SU-DHL-6 (cell line): Measurements from ENCODE around the gene RB1.

Experiments
- H2AFZ ChIP-seq: fragments of 200-600 bp; sonication (generic); 2 replicates; pipeline ENCODE4 v1.6.1; 2014; ENCODE audit warnings: low read depth, mild to moderate bottlenecking, moderate library complexity, mixed read lengths, antibody characterized with exemption, low read length; ENCODE audit not compliant: severe bottlenecking
- H3F3A ChIP-seq: fragments of 200-600 bp; shearing (Covaris generic); 2 replicates; pipeline ENCODE4 v1.6.0; 2016; ENCODE audit warnings: antibody characterized with exemption, mild to moderate bottlenecking; ENCODE audit not compliant: insufficient read depth
- H3K27ac ChIP-seq: fragments of 200-600 bp; sonication (generic); 2 replicates; pipeline ENCODE4 v1.5.1; 2016; ENCODE audit warnings: low read depth, mild to moderate bottlenecking, low read length, moderate library complexity, mixed read lengths
- H3K27me3 ChIP-seq: fragments of 200-600 bp; sonication (generic), shearing (Covaris generic); 2 replicates; pipeline ENCODE4 v1.6.0; 2014; ENCODE audit warnings: mild to moderate bottlenecking, low read length
- H3K36me3 ChIP-seq: fragments of 200-600 bp; sonication (generic); 2 replicates; pipeline ENCODE4 v1.6.1; 2014; ENCODE audit warnings: mild to moderate bottlenecking, low read length, mixed read lengths
- H3K4me2 ChIP-seq: fragments of 300-600, 200-600 bp; shearing (Covaris generic), sonication (generic); 2 replicates; pipeline ENCODE4 v1.6.0; 2014; ENCODE audit warnings: low read length, low read depth, mild to moderate bottlenecking; ENCODE audit not compliant: poor library complexity, severe bottlenecking
- H3K4me3 ChIP-seq: fragments of 200-600 bp; sonication (generic); 2 replicates; pipeline ENCODE4 v1.5.1; 2014; ENCODE audit warnings: antibody characterized with exemption, low read length, mild to moderate bottlenecking, mixed read lengths; ENCODE audit not compliant: insufficient read depth, poor library complexity, severe bottlenecking
- H3K79me2 ChIP-seq: fragments of 200-600 bp; sonication (generic); 2 replicates; pipeline ENCODE4 v1.6.1; 2014; ENCODE audit warnings: mild to moderate bottlenecking, low read length, moderate library complexity; ENCODE audit not compliant: insufficient read depth
- H3K9ac ChIP-seq: fragments of 200-600 bp; sonication (generic); 2 replicates; pipeline ENCODE4 v1.7.0; 2014; ENCODE audit warnings: mild to moderate bottlenecking, low read length
- H3K9me2 ChIP-seq: fragments of 200-600 bp; sonication (generic); replicated peaks from 2 replicates; pipeline ENCODE4 v1.6.1; 2014; ENCODE audit warnings: low read length; ENCODE audit not compliant: insufficient read depth
- H3K9me3 ChIP-seq: fragments of 200-600 bp; sonication (generic); 2 replicates; pipeline ENCODE4 v1.6.1; 2014; ENCODE audit warnings: low read length, mixed read lengths; ENCODE audit not compliant: insufficient read depth
- H4K20me1 ChIP-seq: fragments of 200-600 bp; sonication (generic); 2 replicates; pipeline ENCODE4 v1.6.1; 2014; ENCODE audit warnings: low read depth, mild to moderate bottlenecking, antibody characterized with exemption, low read length, moderate library complexity, mixed read lengths
- EZH2phosphoT487 ChIP-seq: fragments of 200-600 bp; sonication (generic), shearing (Covaris generic); conservative IDR thresholded peaks from 2 replicates; pipeline ENCODE4 v1.6.1; 2018; ENCODE audit warnings: mild to moderate bottlenecking, antibody characterized with exemption, low read length, moderate library complexity, mixed read lengths
- TF ChIP-seq, protein P1 (sequence below): fragments of 200-600 bp; sonication (generic); IDR thresholded peaks from one replicate; pipeline ENCODE4 v1.5.1; 2017; ENCODE audit warnings: antibody characterized with exemption, mild to moderate bottlenecking, low read length, moderate library complexity; ENCODE audit not compliant: insufficient read depth, poor library complexity, severe bottlenecking

RB1 gene

DNA sequence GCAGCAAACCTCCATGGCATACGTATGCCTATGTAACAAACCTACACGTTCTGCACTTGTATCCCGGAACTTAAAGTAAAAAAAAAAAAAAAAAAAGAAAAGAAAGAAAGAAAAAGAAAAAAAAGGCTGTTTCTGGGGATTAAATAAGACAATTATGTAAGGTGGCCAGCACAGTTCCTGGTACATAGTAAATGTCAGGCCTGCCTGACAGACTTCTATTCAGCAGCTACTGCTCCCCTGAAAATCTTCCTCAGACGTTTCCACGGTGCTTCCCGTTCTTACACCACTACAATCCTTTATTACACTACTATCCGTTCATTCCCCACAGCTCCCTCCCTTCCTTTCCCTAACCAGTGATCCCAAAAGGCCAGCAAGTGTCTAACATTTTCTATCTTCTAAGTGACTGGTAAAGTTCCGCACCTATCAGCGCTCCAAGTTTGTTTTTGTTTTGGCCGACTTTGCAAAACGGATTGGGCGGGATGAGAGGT is 636 bp upstream of the RB1 start:
- peaks cover 16% of the 10 kb centered on the region; the same call in 1 of the 2 replicates for H4K20me1 ChIP-seq
- H3K4me3 ChIP-seq, result peak overlapping the region; percentile 76
- H3K27ac ChIP-seq, result peak overlapping the region; percentile 94
- no peaks in the 10 kb centered on the region for H3K9me2 ChIP-seq
- TF ChIP-seq, protein P1, sequence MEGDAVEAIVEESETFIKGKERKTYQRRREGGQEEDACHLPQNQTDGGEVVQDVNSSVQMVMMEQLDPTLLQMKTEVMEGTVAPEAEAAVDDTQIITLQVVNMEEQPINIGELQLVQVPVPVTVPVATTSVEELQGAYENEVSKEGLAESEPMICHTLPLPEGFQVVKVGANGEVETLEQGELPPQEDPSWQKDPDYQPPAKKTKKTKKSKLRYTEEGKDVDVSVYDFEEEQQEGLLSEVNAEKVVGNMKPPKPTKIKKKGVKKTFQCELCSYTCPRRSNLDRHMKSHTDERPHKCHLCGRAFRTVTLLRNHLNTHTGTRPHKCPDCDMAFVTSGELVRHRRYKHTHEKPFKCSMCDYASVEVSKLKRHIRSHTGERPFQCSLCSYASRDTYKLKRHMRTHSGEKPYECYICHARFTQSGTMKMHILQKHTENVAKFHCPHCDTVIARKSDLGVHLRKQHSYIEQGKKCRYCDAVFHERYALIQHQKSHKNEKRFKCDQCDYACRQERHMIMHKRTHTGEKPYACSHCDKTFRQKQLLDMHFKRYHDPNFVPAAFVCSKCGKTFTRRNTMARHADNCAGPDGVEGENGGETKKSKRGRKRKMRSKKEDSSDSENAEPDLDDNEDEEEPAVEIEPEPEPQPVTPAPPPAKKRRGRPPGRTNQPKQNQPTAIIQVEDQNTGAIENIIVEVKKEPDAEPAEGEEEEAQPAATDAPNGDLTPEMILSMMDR, result no peak
- TF ChIP-seq EZH2phosphoT487, result no peak
- H3K36me3 ChIP-seq, result peaks cover 15% of the 10 kb centered on the region; the same call in 1 of the 2 replicates
- no peaks in the 10 kb centered on the region for H3K27me3 ChIP-seq
- H3K9me3 ChIP-seq, result no peaks in the 10 kb centered on the region
- H2AFZ ChIP-seq, result peak overlapping the region; percentile 76
- H3K9ac ChIP-seq, result peak overlapping the region; percentile 85
- peaks cover 24% of the 10 kb centered on the region; the same call in 1 of the 2 replicates for H3F3A ChIP-seq
- peaks cover 42% of the 10 kb centered on the region for H3K79me2 ChIP-seq
- peak overlapping the region; percentile 100 for H3K4me2 ChIP-seq

DNA sequence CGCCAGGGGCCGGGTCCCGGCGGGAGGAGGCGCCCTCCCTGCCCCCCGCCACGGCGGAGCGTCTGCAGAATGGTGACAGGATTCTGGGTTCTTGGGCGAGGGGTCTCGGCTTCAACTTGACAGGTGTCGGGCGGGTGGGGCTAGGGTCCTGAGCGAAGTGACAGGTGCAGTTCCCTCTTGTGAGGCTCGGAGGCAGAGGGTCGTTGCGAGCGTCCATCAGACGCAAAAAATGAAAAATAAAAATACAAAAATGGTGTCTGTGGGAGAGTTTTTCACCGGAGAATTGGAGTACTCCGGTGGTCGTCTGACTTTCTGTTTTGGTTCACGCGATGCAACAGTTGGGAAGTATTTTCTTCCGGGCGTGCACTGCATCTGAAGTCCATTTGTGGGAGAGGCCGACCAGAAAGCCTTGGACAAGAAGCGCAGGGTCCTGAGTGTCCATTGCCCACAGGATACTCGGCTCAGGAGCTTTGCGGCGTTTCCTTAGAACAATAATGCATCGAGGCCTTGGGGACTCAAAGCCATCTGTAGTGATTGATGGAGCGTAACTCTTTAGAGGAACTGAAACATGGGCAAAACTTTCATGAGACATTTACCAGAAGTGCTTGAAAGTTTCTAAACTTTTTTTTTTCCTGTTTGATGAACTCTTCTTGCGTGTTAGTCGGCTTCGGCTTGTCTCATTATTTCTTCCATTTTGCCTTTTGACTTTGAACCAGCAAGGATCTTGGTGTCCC is 759 bp downstream of the RB1 start:
- TF ChIP-seq, protein P1, result no peak
- TF ChIP-seq EZH2phosphoT487, result no peak
- Histone ChIP-seq H3K9me3 (no peaks in the 10 kb centered on the region), H3K9me2 (no peaks in the 10 kb centered on the region), H3K27ac (peak overlapping the region; percentile 94), H3K36me3 (peaks cover 24% of the 10 kb centered on the region; the same call in 1 of the 2 replicates), H4K20me1 (peaks cover 20% of the 10 kb centered on the region), H3K9ac (peak overlapping the region; percentile 85), H3K4me3 (peak overlapping the region; percentile 76), H3K27me3 (no peaks in the 10 kb centered on the region), H3F3A (peaks cover 24% of the 10 kb centered on the region; the same call in 1 of the 2 replicates), H2AFZ (peak overlapping the region; percentile 76), H3K4me2 (peak overlapping the region; percentile 100), H3K79me2 (peaks cover 54% of the 10 kb centered on the region)

- H4K20me1 ChIP-seq, result peaks cover 20% of the 10 kb centered on the region; the same call in 1 of the 2 replicates
- no peak for TF ChIP-seq EZH2phosphoT487
- TF ChIP-seq, protein P1, result no peak
- H3K9me3 ChIP-seq, result no peaks in the 10 kb centered on the region
- H3K4me3 ChIP-seq, result no peak overlapping the region
- H3K27me3 ChIP-seq, result no peaks in the 10 kb centered on the region
- no peak overlapping the region for H3K4me2 ChIP-seq
- H3K27ac ChIP-seq, result no peak overlapping the region
- peaks cover 9% of the 10 kb centered on the region; the same call in 1 of the 2 replicates for H3F3A ChIP-seq
- peaks cover 93% of the 10 kb centered on the region for H3K79me2 ChIP-seq
- no peaks in the 10 kb centered on the region for H3K9me2 ChIP-seq
- H3K36me3 ChIP-seq, result peaks cover 41% of the 10 kb centered on the region; the same call in 1 of the 2 replicates
- H3K9ac ChIP-seq, result no peak overlapping the region
- H2AFZ ChIP-seq, result no peak overlapping the region
These were observed 7.7 kb downstream of the RB1 start for GRCh38 chr13:48311223-48311622.
